GM19239 (cell line): ENCODE measurements around the gene TMEM151A.
A peak's percentile ranks its signal among the peaks of the same experiment; 100 is the strongest.
"Not testable (repeated sequence)": the region's sequence is repeated elsewhere in the genome, so short reads cannot be mapped to it uniquely, and the experiment has no call there.

Experiments used
- DNase-seq: peaks from one replicate; pipeline ENCODE4 v3.0.0; 2011; ENCODE audit warnings: low spot score; ENCODE audit not compliant: insufficient read length
- FAIRE-seq: peaks from 2 replicates; lab custom pipeline; 2011; peaks lifted over from hg19 to GRCh38; lab: Jason Lieb, UNC

TMEM151A gene

DNA sequence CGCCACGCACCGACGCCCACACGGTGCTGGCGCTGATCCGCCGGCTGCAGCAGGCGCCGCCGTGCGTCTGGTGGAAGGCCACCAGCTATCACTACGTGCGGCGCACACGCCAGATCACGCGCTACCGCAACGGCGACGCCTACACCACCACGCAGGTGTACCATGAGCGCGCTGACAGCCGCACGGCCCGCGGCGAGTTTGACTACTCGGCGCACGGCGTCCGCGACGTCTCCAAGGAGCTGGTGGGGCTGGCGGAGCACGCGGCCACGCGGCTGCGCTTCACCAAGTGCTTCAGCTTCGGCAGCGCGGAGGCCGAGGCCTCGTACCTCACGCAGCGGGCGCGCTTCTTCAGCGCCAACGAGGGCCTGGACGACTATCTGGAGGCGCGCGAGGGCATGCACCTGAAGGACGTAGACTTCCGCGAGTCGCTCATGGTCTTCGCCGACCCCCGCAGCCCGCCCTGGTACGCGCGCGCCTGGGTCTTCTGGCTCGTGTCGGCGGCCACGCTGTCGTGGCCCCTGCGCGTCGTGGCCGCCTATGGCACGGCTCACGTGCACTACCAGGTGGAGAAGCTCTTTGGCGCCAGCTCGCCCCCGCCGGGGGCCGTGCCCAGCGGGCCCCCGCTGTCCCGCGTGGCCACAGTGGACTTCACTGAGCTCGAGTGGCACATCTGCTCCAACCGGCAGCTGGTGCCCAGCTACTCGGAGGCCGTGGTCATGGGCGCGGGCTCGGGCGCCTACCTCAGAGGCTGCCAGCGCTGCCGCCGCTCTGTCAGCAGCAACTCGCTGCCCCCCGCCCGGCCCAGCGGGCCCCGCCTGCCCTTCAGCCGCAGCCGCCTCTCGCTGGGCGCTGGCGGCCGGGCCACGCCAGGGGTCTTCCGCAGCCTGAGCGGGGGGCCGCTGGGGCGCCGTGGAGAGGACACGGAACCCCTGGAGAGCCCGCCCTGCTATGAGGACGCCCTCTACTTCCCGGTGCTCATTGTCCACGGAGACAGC lies 3.2 kb downstream of the TMEM151A start:
- DNase-seq (no peak), FAIRE-seq (no peak)

DNA sequence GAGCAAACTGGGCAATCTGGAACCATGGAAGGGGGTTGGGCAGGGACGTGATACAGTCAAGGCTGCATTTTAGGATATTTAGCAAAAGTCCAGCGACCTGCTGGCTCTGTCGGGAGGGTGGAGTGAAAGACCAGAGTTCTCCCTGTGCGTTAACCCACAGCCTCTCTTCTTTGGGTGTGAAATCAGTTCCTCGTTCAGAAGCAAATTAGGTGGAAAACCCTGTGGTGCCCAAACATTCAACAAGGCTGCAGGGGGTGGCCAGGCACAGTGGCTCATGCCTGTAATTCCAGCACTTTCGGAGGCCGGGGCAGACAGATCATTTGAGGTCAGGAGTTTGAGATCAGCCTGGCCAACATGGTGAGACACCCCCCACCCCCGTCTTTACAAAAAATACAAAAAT lies 5.9 kb downstream of the TMEM151A start:
- DNase-seq: no peak
- no peak for FAIRE-seq

DNA sequence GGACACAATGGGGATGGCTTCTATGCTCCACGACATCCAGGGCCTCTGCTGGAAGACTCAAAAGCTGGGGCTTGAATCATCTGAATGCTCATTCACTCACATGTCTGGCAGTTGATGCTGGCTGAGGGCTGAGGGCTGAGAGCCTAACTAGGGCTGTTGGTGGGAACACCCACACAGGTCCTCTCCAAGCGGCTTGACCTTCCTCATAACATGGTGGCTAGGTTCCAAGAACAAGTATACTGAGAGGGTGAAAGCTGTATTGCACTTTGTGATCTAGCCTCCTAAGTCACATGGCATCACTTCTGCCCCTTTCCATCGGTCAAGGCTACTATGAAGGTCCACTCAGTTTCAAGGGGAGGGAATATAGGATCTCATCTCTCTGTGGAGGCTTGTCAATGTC lies 7.5 kb downstream of the TMEM151A start:
- FAIRE-seq (no peak), DNase-seq (no peak)

DNA sequence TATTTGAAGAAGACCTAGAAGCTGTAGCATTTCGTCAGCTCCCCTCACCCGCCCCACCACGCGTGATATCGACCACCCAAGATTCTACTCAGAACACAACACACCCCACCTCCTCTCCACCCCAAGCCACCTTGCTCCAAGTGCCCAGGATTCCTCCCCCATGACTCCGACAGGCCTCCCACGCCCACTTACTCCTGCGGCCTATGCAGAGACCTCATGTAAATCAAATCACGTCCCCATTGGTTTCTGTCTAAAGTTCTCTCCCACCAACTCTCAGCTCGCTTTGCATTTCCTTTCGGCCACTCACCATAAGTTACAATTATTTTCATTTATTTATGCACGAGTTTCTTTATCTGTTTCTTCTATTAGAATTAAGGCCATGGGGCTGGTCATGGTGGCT lies 11.0 kb downstream of the TMEM151A start:
- DNase-seq (no peak), FAIRE-seq (no peak)

- FAIRE-seq (no peak), DNase-seq (no peak)
Measured at GRCh38 chr11:66309475-66309874, 17.8 kb downstream of the TMEM151A start.

DNA sequence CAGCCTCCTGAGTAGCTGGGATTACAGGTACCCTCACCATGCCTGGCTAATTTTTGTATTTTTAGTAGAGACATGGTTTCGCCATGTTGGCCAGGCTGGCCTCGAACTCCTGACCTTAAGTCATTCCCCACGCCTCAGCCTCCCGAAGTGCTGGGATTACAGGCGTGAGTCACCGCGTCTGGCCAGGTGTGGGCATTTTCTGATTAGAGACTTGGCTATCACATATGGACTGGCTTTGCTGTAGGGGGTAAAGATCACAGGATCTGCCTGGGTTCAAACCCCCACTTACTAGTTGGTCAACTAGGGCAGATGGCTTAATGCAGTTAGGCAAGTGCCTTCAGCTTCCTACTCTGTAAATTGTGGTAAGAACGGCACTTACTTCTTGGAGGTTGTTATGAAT lies 18.6 kb downstream of the TMEM151A start:
- FAIRE-seq (no peak), DNase-seq (no peak)

- not testable (repeated sequence) for DNase-seq, FAIRE-seq
Measured at GRCh38 chr11:66310803-66311440, 19.2 kb downstream of the TMEM151A start.

GRCh38 chr11:66311470-66311964 lies 19.8 kb downstream of the TMEM151A start:
- DNase-seq: no peak
- FAIRE-seq: no peak

GRCh38 chr11:66311965-66312548 lies 20.4 kb downstream of the TMEM151A start:
- DNase-seq (peak; percentile 83), FAIRE-seq (no peak)

DNA sequence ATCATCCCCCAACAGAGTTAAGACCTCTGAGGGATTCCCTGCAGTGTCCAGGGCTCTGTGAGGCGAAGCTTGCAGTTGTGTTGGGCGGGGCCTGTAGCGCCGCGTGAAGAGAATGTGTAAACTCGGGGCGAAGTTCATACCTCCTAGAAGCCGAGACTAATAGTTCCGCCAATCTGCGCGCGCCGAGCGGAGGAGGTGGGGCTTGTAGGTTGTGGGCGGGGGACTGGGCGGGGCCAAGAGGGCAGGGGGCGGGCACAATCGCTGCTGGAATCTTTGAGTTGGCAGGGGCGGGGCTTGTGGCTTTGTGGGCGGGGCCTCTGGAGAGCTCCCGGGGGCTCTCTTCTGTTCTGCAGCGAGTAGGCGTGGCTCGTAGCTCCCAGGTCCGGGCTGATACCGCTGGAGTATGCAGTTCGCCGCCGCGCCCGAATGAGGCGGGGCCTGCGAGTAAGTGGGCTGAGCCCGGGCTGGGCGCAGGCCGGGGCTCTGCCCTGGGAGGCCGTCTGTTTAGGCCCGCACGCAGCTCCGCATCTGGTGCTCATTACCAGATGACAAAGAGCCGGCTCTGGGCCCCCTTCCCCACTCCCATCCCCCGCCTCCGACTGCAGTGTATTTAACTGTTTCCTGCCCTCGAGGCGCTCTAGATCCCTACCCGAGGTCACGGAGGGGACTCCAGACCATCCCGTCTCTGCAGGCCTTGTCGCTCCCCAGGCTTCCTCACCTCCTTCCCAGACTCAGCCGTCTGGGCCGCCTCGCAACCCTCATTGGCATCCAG lies 21.0 kb downstream of the TMEM151A start:
- DNase-seq (peak; percentile 98), FAIRE-seq (peak; percentile 99)

DNA sequence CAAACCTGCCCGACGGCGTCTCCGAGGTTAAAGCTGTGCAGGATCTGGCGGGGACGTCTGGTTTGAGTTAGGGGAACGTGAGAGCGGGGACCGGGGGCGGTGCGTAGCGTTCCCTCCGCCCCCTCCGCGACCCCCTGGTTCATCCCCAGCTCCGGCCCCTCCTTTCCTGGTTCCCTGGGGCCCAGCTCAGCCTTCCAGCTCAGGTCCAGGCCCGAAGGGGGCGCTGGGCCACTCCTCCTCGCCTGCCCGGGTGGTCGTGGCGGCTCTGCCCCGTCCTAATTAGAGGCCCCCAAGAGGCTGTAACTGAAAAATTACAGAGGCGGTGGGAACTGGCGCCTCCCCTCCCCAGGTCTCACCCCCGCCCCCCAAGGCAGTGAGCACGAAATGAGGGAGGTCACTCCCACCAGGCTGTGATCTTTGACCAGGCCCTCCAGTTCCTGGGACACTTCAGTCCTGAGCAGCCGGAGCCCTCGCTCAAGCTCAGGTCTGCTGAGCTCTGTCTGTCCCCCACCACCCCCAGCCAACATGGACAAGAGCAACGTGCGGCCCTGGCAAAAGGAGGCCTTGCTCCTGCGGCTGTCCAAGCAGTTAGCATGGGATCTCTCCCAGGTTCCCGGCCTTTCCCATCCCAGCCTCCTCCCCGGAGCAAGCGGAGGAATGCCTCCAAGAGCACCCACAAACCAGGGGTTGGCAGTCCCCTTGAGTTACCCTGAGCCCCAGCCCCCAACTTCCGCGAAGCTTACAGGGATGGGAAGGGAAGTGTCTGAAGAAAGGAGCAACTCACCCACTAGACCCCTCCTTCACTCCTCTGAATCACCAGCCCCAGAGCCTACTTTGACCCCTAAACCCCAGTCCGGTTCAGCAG lies 21.9 kb downstream of the TMEM151A start:
- DNase-seq (no peak), FAIRE-seq (no peak)

GRCh38 chr11:66314186-66314501 lies 22.4 kb downstream of the TMEM151A start:
- DNase-seq: no peak
- no peak for FAIRE-seq

GRCh38 chr11:66314561-66315497 lies 23.1 kb downstream of the TMEM151A start:
- FAIRE-seq (no peak), DNase-seq (no peak)

DNA sequence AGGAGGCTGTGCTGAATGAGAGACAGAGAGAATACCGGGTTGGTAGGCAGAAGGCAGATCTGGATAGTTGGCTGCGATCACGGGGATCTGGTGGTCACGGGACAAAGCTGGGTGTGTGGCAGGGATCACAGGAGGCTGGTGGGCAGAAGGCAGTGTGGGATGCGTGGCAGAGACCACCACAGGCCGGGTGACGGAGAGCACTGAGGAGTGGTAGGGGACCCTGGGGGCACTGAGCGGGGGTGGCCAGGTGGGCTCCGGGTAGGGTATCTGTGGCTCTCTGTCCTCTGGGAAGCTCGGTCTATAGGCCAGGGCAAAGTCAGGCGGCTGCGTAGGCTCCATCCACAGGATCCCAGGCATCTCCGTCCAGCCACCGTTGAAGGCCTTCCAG lies 23.8 kb downstream of the TMEM151A start:
- FAIRE-seq (no peak), DNase-seq (no peak)

GRCh38 chr11:66315921-66316811 lies 24.5 kb downstream of the TMEM151A start:
- FAIRE-seq (no peak), DNase-seq (no peak)

DNA sequence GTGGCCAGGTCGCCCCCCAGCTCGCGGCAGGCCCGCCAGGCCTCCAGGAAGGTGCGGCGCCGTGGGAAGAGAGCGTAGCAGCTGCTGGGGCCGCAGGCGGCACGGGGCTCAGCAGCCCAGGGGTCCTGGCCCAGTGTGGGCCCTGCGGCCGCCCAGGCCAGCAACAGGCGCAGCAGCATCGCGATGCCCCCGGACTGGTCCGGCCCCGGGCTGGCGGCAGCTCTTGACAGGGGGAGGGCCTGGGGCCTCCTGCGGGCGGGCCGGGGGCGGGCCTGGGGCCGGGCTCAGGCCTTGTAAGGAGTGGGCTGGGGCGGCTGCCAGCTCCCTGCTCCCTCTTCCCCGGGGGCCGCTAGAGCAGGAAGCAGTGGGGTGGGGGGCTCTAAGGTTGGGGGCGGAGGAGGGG lies 25.2 kb downstream of the TMEM151A start, which contains the start of gene CD248:
CD248 (minus strand) TSS at position 196 of the 403 bp plus-strand sequence; CDS start at position 179, 17 bp downstream.
- FAIRE-seq (no peak), DNase-seq (no peak)

- FAIRE-seq (no peak), DNase-seq (no peak)
Measured at GRCh38 chr11:66317322-66317722, 25.6 kb downstream of the TMEM151A start.
